Activated CD4-positive, alpha-beta T cell treated with anti-CD3 and anti-CD28 coated beads for 36 hours (primary cell): ENCODE measurements around the gene TNNT1. TPM values are rescaled to one million over a fixed set of nuclear protein-coding genes. Genes with fewer than 3 reads are reported as not detected.
A peak's percentile ranks its signal among the peaks of the same experiment; 100 is the strongest.

Experiments used
- ATAC-seq: fragments of 200-7000 bp; cut with Tn5 transposase; one replicate; pipeline ENCODE4 v1.10.0; 2021; ENCODE audit warnings: mild to moderate bottlenecking, moderate library complexity
- CTCF ChIA-PET: fragments of 350-600 bp; sonication (Branson Sonifier 250); formaldehyde crosslinking; loops from one replicate; lab custom pipeline; 2021; ENCODE audit warnings: antibody characterized with exemption; lab: Charles Lee
- POLR2A ChIA-PET: fragments of 350-600 bp; sonication (Branson Sonifier 250); formaldehyde crosslinking; loops from one replicate; lab custom pipeline; 2021; ENCODE audit warnings: antibody characterized with exemption, inconsistent platforms; lab: Charles Lee
- DNase-seq: peaks from one replicate; pipeline ENCODE4 v3.0.0-alpha.2; 2020
- H3K27ac Mint-ChIP-seq: one replicate; pipeline ENCODE4 v1.8.0; 2021; ENCODE audit warnings: mixed read lengths
- H3K27me3 Mint-ChIP-seq: one replicate; pipeline ENCODE4 v1.8.0; 2021; ENCODE audit warnings: mixed read lengths
- H3K36me3 Mint-ChIP-seq: one replicate; pipeline ENCODE4 v1.8.0; 2021; ENCODE audit warnings: low read depth, mixed read lengths
- H3K4me1 Mint-ChIP-seq: one replicate; pipeline ENCODE4 v1.8.0; 2021; ENCODE audit warnings: mixed read lengths
- H3K4me3 Mint-ChIP-seq: one replicate; pipeline ENCODE4 v1.8.0; 2021; ENCODE audit warnings: mild to moderate bottlenecking, moderate library complexity, mixed read lengths
- H3K9me3 Mint-ChIP-seq: one replicate; pipeline ENCODE4 v1.8.0; 2021; ENCODE audit warnings: low read depth, mixed read lengths
- intact Hi-C, 2 experiments: fragments of 100-400 bp; cut with DNase I in 1 of 2; cut with micrococcal nuclease in 1 of 2; formaldehyde crosslinking; loops; one replicate each; pipeline versions ENCODE4 v1.14.2 to v1.15.1; 2022 to 2024; cut with DNase I, micrococcal nuclease
- total RNA-seq, 2 experiments: library from RNA; stranded (reverse); gene quantifications; one replicate each; pipeline ENCODE4 v1.2.3, GENCODE V29; 2021

Gene TNNT1
- total RNA-seq, 2 experiments from 2014 or later, result 0.47 to 0.50 TPM

DNA sequence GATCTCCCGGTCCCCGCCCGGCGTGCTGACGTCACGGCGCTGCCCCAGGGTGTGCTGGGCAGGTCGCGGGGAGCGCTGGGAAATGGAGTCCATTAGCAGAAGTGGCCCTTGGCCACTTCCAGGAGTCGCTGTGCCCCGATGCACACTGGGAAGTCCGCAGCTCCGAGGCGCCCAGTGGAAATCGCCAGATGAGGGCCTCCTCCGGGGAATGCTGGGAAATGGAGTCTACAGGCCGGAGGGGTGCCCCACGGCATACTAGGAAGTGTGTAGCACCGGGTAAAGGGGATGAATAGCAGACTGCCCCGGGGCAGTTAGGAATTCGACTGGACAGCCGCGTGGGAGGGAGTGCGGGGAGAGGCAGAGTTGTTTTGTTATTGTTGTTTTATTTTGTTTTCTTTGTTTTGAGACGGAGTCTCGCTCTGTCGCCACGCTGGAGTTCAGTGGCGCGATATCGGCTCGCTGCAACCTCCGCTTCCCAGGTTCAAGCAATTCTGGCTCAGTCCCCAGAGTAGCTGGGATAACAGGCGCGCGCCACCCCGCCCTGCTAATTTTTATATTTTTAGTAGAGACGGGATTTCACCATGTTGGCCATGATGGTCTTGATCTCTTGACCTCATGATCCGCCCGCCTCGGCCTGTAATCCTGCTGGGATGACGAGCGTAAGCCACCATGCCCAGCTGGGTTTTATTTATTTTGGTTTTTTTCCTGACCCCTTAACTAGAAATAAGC lies 31.2 kb downstream of the TNNT1 start:
- intact Hi-C loops, result loop anchor here in 1 of 2 experiments (1.0 to 10.0 kb wide), 21 partner anchors 37 to 1016 kb away; partner anchors contain the start of genes DNAAF3, EPN1, FIZ1 and HSPBP1
- POLR2A ChIA-PET, result interaction anchor here (0.6 to 1.1 kb wide), 3 partner anchors 290 to 654 kb away, joined by 3 read pairs; partner anchors contain the start of genes LENG9 and UBE2S
- H3K4me3 Mint-ChIP-seq, result peak overlapping the region; percentile 92
- CTCF ChIA-PET, result interaction anchor here (0.7 to 2.8 kb wide), 5 partner anchors 30 to 393 kb away, joined by 3 to 7 read pairs (median 3); partner anchors contain the start of gene KMT5C
- H3K9me3 Mint-ChIP-seq, result no peaks in the 10 kb centered on the region
- peaks cover 9% of the 10 kb centered on the region for H3K36me3 Mint-ChIP-seq
- peaks cover 2% of the 10 kb centered on the region for H3K27me3 Mint-ChIP-seq
- H3K4me1 Mint-ChIP-seq, result peaks cover 24% of the 10 kb centered on the region
- DNase-seq, result peak; percentile 99
- ATAC-seq, result peak; percentile 96
- peak overlapping the region; percentile 97 for H3K27ac Mint-ChIP-seq

DNA sequence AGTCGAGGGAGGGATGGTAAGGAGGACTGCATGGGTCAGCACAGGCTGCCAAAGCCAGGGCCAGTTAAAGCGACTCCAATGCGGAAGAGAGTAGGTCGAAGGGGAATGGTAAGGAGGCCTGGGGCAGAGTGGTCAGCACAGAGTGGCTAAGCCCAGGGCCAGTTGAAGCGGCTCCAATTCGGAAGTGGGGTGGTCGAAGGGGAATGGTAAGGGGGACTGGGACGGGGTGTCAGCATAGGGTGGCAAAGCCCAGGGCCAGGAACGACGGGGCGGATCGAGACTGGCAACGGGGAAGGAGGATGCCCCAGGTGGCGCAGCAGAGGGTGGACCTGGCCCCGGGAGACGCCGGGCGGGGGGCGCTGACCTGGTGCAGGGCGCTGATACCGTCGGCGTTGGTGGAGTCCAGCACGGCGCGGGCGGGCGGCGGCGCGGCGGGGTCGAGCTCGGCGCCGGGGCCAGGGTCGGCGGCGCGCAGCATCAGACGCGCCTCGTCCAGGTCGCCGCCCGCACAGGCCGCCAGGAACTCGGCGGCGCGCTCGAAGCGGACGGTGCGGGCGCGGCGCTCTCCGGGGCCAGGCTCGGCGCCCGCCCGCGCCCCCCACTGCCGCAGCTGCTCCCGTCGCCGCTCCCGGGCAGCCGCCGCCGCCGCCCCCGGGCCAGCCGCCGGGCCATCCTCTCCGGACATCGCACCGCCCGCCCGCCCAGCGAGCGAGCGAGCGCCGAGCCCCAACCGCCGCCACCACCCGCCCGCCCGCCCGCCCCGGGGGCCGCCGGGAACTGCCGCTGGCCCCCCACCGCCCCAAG lies 31.9 kb downstream of the TNNT1 start, which contains the start of gene PPP1R12C:
Gene PPP1R12C (minus strand): TSS at position 779 of the 804 bp plus-strand sequence. CDS start 94 bp downstream, at position 685.
- peaks cover 24% of the 10 kb centered on the region for H3K4me1 Mint-ChIP-seq
- peaks cover 9% of the 10 kb centered on the region for H3K36me3 Mint-ChIP-seq
- intact Hi-C loops, result loop anchor here in 1 of 2 experiments (1.0 to 10.0 kb wide), 22 partner anchors 29 to 1015 kb away; partner anchors contain the start of genes DNAAF3, EPN1, FIZ1 and HSPBP1
- POLR2A ChIA-PET, result interaction anchor here (0.6 to 1.1 kb wide), 5 partner anchors 34 to 654 kb away, joined by 3 read pairs; partner anchors contain the start of genes LENG9 and UBE2S
- peak within 1 kb of the TSS; percentile 97 for H3K27ac Mint-ChIP-seq
- H3K4me3 Mint-ChIP-seq, result peak within 1 kb of the TSS; percentile 95
- peak; percentile 44 for DNase-seq
- ATAC-seq, result peak; percentile 13
- CTCF ChIA-PET, result interaction anchor here (1.0 to 2.8 kb wide), 2 partner anchors 29 to 223 kb away, joined by 3 to 7 read pairs; partner anchors contain the start of gene KMT5C
- H3K9me3 Mint-ChIP-seq, result no peaks in the 10 kb centered on the region
- H3K27me3 Mint-ChIP-seq, result no peaks in the 10 kb centered on the region

DNA sequence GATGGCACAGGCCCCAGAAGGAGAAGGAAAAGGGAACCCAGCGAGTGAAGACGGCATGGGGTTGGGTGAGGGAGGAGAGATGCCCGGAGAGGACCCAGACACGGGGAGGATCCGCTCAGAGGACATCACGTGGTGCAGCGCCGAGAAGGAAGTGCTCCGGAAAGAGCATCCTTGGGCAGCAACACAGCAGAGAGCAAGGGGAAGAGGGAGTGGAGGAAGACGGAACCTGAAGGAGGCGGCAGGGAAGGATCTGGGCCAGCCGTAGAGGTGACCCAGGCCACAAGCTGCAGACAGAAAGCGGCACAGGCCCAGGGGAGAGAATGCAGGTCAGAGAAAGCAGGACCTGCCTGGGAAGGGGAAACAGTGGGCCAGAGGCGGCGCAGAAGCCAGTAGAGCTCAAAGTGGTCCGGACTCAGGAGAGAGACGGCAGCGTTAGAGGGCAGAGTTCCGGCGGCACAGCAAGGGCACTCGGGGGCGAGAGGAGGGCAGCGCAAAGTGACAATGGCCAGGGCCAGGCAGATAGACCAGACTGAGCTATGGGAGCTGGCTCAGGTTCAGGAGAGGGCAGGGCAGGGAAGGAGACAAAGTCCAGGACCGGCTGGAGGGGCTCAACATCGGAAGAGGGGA lies 32.7 kb downstream of the TNNT1 start:
- peaks cover 24% of the 10 kb centered on the region for H3K4me1 Mint-ChIP-seq
- DNase-seq (peak; percentile 77), ATAC-seq (peak; percentile 53)
- H3K36me3 Mint-ChIP-seq, result peaks cover 9% of the 10 kb centered on the region
- no peaks in the 10 kb centered on the region for H3K27me3 Mint-ChIP-seq
- H3K4me3 Mint-ChIP-seq, result peak overlapping the region; percentile 95
- H3K9me3 Mint-ChIP-seq, result no peaks in the 10 kb centered on the region
- H3K27ac Mint-ChIP-seq, result peak overlapping the region; percentile 84
- CTCF ChIA-PET, result interaction anchor here (0.6 to 2.8 kb wide), 2 partner anchors 28 to 561 kb away, joined by 3 to 7 read pairs; no protein-coding TSS in a partner anchor
- POLR2A ChIA-PET, result interaction anchor here (0.6 kb wide), 2 partner anchors 35 to 132 kb away, joined by 3 read pairs; no protein-coding TSS in a partner anchor
- intact Hi-C loops, result loop anchor here in 1 of 2 experiments (1.0 to 10.0 kb wide), 4 partner anchors 28 to 1014 kb away; partner anchors contain the start of genes NDUFA3, OSCAR, ZNF580 and ZNF581

GRCh38 chr19:55115446-55116065 lies 33.5 kb downstream of the TNNT1 start:
- peaks cover 11% of the 10 kb centered on the region for H3K36me3 Mint-ChIP-seq

DNA sequence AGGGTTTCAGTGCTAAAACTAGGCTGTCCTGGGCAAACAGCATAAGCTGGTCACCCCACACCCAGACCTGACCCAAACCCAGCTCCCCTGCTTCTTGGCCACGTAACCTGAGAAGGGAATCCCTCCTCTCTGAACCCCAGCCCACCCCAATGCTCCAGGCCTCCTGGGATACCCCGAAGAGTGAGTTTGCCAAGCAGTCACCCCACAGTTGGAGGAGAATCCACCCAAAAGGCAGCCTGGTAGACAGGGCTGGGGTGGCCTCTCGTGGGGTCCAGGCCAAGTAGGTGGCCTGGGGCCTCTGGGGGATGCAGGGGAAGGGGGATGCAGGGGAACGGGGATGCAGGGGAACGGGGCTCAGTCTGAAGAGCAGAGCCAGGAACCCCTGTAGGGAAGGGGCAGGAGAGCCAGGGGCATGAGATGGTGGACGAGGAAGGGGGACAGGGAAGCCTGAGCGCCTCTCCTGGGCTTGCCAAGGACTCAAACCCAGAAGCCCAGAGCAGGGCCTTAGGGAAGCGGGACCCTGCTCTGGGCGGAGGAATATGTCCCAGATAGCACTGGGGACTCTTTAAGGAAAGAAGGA lies 34.4 kb downstream of the TNNT1 start:
- H3K27me3 Mint-ChIP-seq, result no peaks in the 10 kb centered on the region
- POLR2A ChIA-PET, result interaction anchor here (0.7 kb wide), 1 partner anchor 54 kb away, joined by 4 read pairs; no protein-coding TSS in a partner anchor
- intact Hi-C loops, result loop anchor here in 1 of 2 experiments (5.0 to 10.0 kb wide), 3 partner anchors 528 to 1012 kb away; partner anchors contain the start of genes NDUFA3, OSCAR, ZNF580 and ZNF581
- H3K9me3 Mint-ChIP-seq, result no peaks in the 10 kb centered on the region
- ATAC-seq (no peak), DNase-seq (no peak)
- H3K4me1 Mint-ChIP-seq, result peaks cover 24% of the 10 kb centered on the region
- no peak overlapping the region for H3K27ac Mint-ChIP-seq
- peak overlapping the region; percentile 95 for H3K4me3 Mint-ChIP-seq
- CTCF ChIA-PET, result no interaction called here
- H3K36me3 Mint-ChIP-seq, result peaks cover 14% of the 10 kb centered on the region

More at GRCh38 chr19:55115446-55116065, 33.5 kb downstream of the TNNT1 start:
- Mint-ChIP-seq H3K27me3 (no peaks in the 10 kb centered on the region), H3K4me1 (peaks cover 24% of the 10 kb centered on the region), H3K27ac (peak overlapping the region; percentile 84), H3K4me3 (peak overlapping the region; percentile 95), H3K9me3 (no peaks in the 10 kb centered on the region)
- DNase-seq, result no peak
- ChIA-PET CTCF (interaction anchor here (2.8 kb wide), 1 partner anchor 28 kb away, joined by 7 read pairs; no protein-coding TSS in a partner anchor), POLR2A (no interaction called here)
- no peak for ATAC-seq
- intact Hi-C loops, result loop anchor here in 1 of 2 experiments (1.0 to 10.0 kb wide), 4 partner anchors 27 to 1013 kb away; partner anchors contain the start of genes NDUFA3, OSCAR, ZNF580 and ZNF581

- CTCF ChIA-PET, result no interaction called here
- POLR2A ChIA-PET, result no interaction called here
- H3K9me3 Mint-ChIP-seq, result no peaks in the 10 kb centered on the region
- peaks cover 21% of the 10 kb centered on the region for H3K36me3 Mint-ChIP-seq
- ATAC-seq (no peak), DNase-seq (no peak)
- peaks cover 18% of the 10 kb centered on the region for H3K4me1 Mint-ChIP-seq
- intact Hi-C loops, result loop anchor here in 1 of 2 experiments (10.0 kb wide), 1 partner anchor 1011 kb away; the partner anchor contains the start of gene ZNF787
- no peaks in the 10 kb centered on the region for H3K27me3 Mint-ChIP-seq
- H3K27ac Mint-ChIP-seq, result no peak overlapping the region
- H3K4me3 Mint-ChIP-seq, result no peak overlapping the region
Observed at GRCh38 chr19:55113570-55114039, 35.4 kb downstream of the TNNT1 start.

DNA sequence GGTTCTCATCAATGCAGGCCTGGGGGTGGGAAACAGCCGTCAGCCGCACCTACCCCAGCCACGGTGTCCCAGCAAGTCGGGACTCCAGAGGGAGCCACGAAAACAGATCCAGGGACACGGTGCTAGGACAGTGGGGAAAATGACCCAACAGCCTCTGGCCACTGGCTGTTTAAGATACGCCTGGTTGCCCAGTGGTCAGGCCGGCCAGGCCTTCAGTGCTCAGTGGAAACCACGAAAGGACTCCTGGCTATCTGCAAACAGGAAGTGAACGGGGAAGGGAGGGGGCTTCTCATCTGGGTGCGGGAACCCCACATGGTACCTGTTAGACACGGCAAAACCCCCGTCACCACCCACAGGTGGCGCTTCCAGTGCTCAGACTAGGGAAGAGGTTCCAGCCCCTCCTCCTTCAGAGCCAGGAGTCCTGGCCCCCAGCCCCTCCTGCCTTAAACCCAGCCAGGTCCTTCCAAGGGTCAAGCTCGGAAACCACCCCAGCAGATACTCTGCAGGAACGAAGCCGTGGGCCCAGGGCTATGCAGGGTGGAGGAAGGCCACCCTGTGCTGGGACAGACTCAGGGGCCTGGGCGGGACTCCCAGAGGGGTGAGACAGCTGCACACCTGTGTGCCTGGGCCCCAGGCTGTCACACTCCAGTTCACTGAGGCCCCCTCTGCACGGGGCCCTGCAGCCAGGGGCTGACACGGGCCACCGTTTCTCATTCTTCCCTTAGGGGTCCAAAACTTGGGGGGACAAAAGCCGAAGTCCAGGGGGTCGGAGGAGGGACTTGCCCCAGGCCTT lies 36.0 kb downstream of the TNNT1 start:
- CTCF ChIA-PET, result no interaction called here
- ATAC-seq (no peak), DNase-seq (no peak)
- H3K9me3 Mint-ChIP-seq, result no peaks in the 10 kb centered on the region
- POLR2A ChIA-PET, result no interaction called here
- intact Hi-C loops, result loop anchor here in 1 of 2 experiments (10.0 kb wide), 1 partner anchor 1012 kb away; the partner anchor contains the start of gene ZNF787
- no peak overlapping the region for H3K4me3 Mint-ChIP-seq
- peaks cover 24% of the 10 kb centered on the region for H3K36me3 Mint-ChIP-seq
- no peak overlapping the region for H3K27ac Mint-ChIP-seq
- peaks cover 18% of the 10 kb centered on the region for H3K4me1 Mint-ChIP-seq
- H3K27me3 Mint-ChIP-seq, result no peaks in the 10 kb centered on the region

DNA sequence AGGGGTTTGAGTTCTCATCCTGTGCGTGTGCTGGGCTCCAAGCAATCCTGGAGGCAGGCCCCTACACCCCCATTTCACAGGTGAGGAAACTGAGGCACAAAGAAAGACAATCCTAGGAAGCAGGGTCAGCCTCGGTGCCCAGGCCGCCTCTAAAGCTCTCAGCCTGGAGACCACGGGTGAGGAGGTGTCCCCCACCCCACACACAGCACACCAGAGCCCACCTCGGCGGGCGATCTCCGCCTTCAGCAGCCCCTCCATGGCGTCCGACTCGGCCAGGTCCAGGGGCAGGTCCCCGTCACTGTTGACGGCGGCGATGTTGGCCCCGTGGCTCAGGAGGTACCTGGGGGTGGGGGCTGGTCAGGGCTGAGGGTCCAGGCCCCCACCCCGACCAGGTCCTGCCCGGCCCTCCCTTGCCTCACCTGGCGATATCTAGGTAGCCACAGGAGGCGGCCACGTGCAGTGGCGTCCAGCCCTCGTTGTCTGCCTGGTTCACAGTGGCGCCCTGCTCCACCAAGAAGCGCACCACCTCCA lies 36.7 kb downstream of the TNNT1 start:
- peaks cover 27% of the 10 kb centered on the region for H3K36me3 Mint-ChIP-seq
- H3K9me3 Mint-ChIP-seq, result no peaks in the 10 kb centered on the region
- POLR2A ChIA-PET, result no interaction called here
- ATAC-seq (no peak), DNase-seq (no peak)
- H3K27me3 Mint-ChIP-seq, result no peaks in the 10 kb centered on the region
- intact Hi-C loops, result loop anchor here in 1 of 2 experiments (10.0 kb wide), 1 partner anchor 1012 kb away; the partner anchor contains the start of gene ZNF787
- H3K4me3 Mint-ChIP-seq, result no peak overlapping the region
- CTCF ChIA-PET, result no interaction called here
- H3K4me1 Mint-ChIP-seq, result peaks cover 16% of the 10 kb centered on the region
- no peak overlapping the region for H3K27ac Mint-ChIP-seq
